Epithelial cell of proximal tubule (primary cell): ENCODE results near the gene AGBL4. TPM values are rescaled to one million over a fixed set of nuclear protein-coding genes. Genes with fewer than 3 reads are reported as not detected.
"Not testable (repeated sequence)": the region's sequence is repeated elsewhere in the genome, so short reads cannot be mapped to it uniquely, and the experiment has no call there.

Source experiments
- DNase-seq: peaks from one replicate; pipeline ENCODE4 v3.0.0-alpha.2; 2011; ENCODE audit warnings: low read depth
- H3K4me3 ChIP-seq: 2 replicates; pipeline ENCODE4 v1.5.1; 2011; ENCODE audit warnings: low read depth, mild to moderate bottlenecking, low read length
- CTCF ChIP-seq: conservative IDR thresholded peaks from 2 replicates; pipeline ENCODE4 v1.5.1; 2012; ENCODE audit warnings: low read depth, mild to moderate bottlenecking, low read length
- total RNA-seq: library from RNA; depleted of rRNA; stranded (reverse); fragments of >200 nt; gene quantifications from 2 replicates; pipeline ENCODE4 v1.2.3, GENCODE V29; 2015

Gene AGBL4
- total RNA-seq, 1 donor from 2014 or later = not detected

DNA sequence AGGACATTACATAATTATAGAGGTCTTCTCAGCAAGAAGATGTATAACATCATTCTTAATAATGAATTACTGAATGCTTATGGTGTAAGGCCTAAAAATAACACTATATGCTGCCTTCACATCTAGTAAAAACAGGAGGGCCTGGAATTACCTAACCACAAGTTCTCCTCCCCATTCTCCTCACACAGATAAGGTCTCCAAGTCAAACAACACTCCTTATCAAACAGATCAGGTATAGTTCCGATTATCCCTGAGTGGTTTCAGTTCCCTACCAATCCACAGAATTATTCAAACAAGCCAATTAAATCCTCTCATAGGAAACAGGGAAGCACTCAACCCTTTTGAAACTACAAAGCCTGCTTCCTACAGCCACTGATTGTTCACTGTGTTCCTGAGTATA is 4.0 kb upstream of the AGBL4 start:
- no peak for TF ChIP-seq CTCF
- no peak for DNase-seq
- no peak overlapping the region for H3K4me3 ChIP-seq

DNA sequence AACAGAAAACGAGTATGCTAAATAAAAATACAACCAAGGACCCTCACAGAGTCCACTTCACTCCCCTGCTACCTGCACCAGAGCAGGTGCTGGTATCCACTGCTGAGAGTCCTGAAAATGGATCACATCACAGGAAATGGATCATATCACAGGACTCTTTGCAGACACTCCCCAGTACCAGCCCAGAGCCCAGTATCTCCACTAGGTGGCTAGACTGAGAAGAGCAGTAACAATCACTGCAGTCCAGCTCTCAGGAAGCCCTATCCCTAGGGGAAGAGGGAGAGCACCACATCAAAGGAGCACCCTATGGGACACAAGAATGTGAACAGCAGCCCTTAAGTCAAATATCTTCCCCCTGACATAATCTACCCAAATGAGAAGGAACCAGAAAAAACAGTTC is 28.0 kb downstream of the AGBL4 start:
- TF ChIP-seq CTCF = peak; percentile 39
- DNase-seq = no peak
- no peak overlapping the region for H3K4me3 ChIP-seq

DNA sequence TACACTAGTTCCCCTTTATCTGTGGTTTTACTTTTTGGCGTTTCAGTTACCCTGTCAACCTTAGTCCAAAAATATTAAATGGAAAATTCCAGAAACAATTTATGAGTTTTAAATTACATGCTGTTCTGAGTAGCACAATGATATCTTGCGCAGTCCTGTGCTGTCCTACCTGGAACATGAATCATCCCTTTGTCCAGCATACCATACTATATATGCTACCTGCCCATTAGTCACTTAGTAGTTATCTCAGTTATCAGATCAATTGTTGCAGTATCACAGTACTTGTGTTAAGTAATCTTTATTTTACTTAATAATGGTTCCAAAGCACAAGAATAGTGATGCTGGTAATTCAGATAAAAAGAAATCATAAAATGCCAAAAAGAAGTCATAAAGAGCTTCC is 52.7 kb downstream of the AGBL4 start:
- H3K4me3 ChIP-seq = no peak overlapping the region
- TF ChIP-seq CTCF = no peak
- no peak for DNase-seq

- H3K4me3 ChIP-seq = no peak overlapping the region
- no peak for TF ChIP-seq CTCF
- DNase-seq = no peak
Measured at GRCh38 chr1:49951385-49951784, 72.4 kb downstream of the AGBL4 start.

DNA sequence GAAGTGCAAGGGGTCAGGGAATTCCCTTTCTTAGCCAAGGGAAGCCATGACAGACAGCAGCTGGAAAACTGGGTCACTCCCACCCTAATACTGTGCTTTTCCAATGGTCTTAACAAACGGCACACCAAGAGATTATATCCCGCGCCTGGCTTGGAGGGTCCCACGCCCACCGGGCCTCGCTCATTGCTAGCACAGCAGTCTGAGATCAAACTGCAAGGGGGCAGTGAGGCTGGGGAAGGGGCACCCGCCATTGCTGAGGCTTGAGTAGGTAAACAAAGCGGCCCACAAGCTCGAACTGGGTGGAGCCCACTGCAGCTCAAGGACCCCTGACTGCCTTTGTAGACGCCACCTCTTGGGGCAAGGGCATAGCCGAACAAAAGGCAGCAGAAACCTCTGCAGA is 108.5 kb downstream of the AGBL4 start:
- not testable (repeated sequence) for H3K4me3 ChIP-seq, DNase-seq

DNA sequence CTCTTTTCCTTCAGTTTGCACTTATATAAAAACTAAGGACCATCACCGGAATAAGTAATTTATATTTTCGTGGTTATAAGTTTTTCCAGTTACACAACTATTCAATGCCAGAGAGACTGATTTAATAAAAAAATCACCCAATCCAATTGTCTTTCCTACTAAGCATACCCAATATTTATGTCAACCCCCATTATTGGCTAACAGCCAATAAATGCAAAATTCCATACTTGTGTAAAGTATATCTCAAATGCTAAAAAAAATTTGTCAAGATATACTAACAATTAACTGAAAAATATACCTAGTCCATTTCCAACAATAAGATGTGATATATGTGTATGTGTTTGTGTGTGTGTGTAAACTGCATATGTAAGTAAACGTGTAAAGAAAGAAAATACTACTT is 117.4 kb downstream of the AGBL4 start:
- no peak overlapping the region for H3K4me3 ChIP-seq
- no peak for TF ChIP-seq CTCF
- DNase-seq = no peak

DNA sequence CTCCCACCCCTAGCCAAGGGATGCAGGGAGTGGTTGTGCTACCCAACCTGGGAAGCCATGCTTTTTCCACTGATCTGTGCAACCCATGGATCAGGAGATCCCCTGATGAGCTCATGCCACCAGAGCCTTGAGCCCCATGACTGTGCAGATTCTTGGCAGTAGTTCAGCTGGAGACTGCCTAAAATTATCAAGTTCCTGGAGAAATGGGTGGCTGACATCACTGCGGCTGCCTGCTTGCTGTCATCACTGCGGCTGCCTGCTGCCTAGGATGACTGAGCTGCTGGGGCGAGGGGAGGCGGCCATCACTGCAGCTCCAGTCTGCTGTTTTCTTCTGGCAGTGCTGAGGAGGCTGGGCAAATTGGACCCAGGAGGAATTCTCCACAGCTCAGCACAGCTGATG is 159.2 kb downstream of the AGBL4 start:
- no peak for TF ChIP-seq CTCF
- no peak for DNase-seq
- H3K4me3 ChIP-seq = no peak overlapping the region

- no peak for DNase-seq
- H3K4me3 ChIP-seq = no peak overlapping the region
- no peak for TF ChIP-seq CTCF
Measured at GRCh38 chr1:49854741-49855140, 169.0 kb downstream of the AGBL4 start.
